PC-9 (cell line): ENCODE measurements around the gene E2F2. TPM values are rescaled to one million over a fixed set of nuclear protein-coding genes. Genes with fewer than 3 reads are reported as not detected.

Experiments used
- BruUV-seq: library from RNA; stranded (reverse); fragments of 400-500 nt; replicated peaks from 2 replicates; lab custom pipeline; 2021; lab: Mats Ljungman, UMichigan
- CTCF ChIA-PET: fragments of 300-600 bp; sonication (Branson Sonifier 250); formaldehyde crosslinking; loops from one replicate; lab custom pipeline; 2022; ENCODE audit warnings: antibody characterized with exemption; lab: Charles Lee
- POLR2A ChIA-PET: fragments of 300-600 bp; sonication (Branson Sonifier 250); formaldehyde crosslinking; loops from one replicate; lab custom pipeline; 2022; ENCODE audit warnings: antibody characterized with exemption; ENCODE audit not compliant: unreplicated experiment; lab: Charles Lee
- DNase-seq, 2 experiments: peaks; one replicate each; pipeline versions ENCODE4 v3.0.0 to v3.0.0-alpha.2; 2015 to 2022; ENCODE audit warnings: mixed read lengths in 1 of 2
- H2AFZ ChIP-seq: fragments of 200-600 bp; sonication (generic); 2 replicates; pipeline ENCODE4 v1.8.1; 2017; ENCODE audit warnings: antibody characterized with exemption
- H3F3A ChIP-seq: fragments of 200-600 bp; sonication (generic); 2 replicates; pipeline ENCODE4 v1.8.1; 2017; ENCODE audit warnings: antibody characterized with exemption, mild to moderate bottlenecking, low read depth; ENCODE audit not compliant: insufficient read depth
- H3K27ac ChIP-seq: fragments of 200-600 bp; sonication (generic); 2 replicates; pipeline ENCODE4 v1.6.1; 2016; ENCODE audit warnings: mixed run types
- H3K27me3 ChIP-seq: fragments of 200-600 bp; sonication (generic); 2 replicates; pipeline ENCODE4 v1.6.1; 2016; ENCODE audit warnings: low read depth, mixed run types; ENCODE audit not compliant: insufficient read depth
- H3K36me3 ChIP-seq: fragments of 200-600 bp; sonication (generic); 2 replicates; pipeline ENCODE4 v1.6.1; 2016; ENCODE audit warnings: low read depth, mixed run types
- H3K4me1 ChIP-seq: fragments of 200-600 bp; sonication (generic); replicated peaks from 2 replicates; pipeline ENCODE4 v1.6.1; 2016; ENCODE audit warnings: mixed run types; ENCODE audit not compliant: insufficient read depth
- H3K4me2 ChIP-seq: fragments of 200-600 bp; sonication (generic); 2 replicates; pipeline ENCODE4 v1.6.1; 2017; ENCODE audit warnings: mixed run types
- H3K4me3 ChIP-seq: fragments of 200-600 bp; sonication (generic); 2 replicates; pipeline ENCODE4 v1.6.1; 2016; ENCODE audit warnings: mixed run types
- H3K79me2 ChIP-seq: fragments of 200-600 bp; sonication (generic); 2 replicates; pipeline ENCODE4 v1.6.1; 2017; ENCODE audit warnings: low read depth, mixed run types
- H3K9me2 ChIP-seq: fragments of 200-600 bp; sonication (generic); 2 replicates; pipeline ENCODE4 v1.8.1; 2017; ENCODE audit warnings: mild to moderate bottlenecking; ENCODE audit not compliant: insufficient read depth
- H3K9me3 ChIP-seq: fragments of 200-600 bp; sonication (generic); 2 replicates; pipeline ENCODE4 v1.8.1; 2016; ENCODE audit warnings: low read depth; ENCODE audit not compliant: insufficient read depth
- H4K20me1 ChIP-seq: fragments of 200-600 bp; sonication (generic); 2 replicates; pipeline ENCODE4 v1.8.1; 2017; ENCODE audit not compliant: insufficient read depth
- CTCF ChIP-seq: fragments of 200-600 bp; sonication (generic); conservative IDR thresholded peaks from 2 replicates; pipeline ENCODE4 v1.6.1; 2017; ENCODE audit warnings: mixed run types, antibody characterized with exemption, mild to moderate bottlenecking, moderate library complexity
- EZH2 ChIP-seq: fragments of 200-600 bp; sonication (generic); IDR thresholded peaks from 2 replicates; pipeline ENCODE4 v1.8.0; 2017; ENCODE audit warnings: antibody characterized with exemption, low read depth
- intact Hi-C: fragments of 100-400 bp; cut with micrococcal nuclease; formaldehyde crosslinking; loops from one replicate; pipeline ENCODE4 v1.10.0; 2022; ENCODE audit not compliant: unreplicated experiment
- total RNA-seq: library from RNA; stranded (reverse); gene quantifications from 2 replicates; pipeline ENCODE4 v1.2.3, GENCODE V29; 2021

E2F2 gene
- total RNA-seq, 1 experiment from 2014 or later, result 7.6 TPM

DNA sequence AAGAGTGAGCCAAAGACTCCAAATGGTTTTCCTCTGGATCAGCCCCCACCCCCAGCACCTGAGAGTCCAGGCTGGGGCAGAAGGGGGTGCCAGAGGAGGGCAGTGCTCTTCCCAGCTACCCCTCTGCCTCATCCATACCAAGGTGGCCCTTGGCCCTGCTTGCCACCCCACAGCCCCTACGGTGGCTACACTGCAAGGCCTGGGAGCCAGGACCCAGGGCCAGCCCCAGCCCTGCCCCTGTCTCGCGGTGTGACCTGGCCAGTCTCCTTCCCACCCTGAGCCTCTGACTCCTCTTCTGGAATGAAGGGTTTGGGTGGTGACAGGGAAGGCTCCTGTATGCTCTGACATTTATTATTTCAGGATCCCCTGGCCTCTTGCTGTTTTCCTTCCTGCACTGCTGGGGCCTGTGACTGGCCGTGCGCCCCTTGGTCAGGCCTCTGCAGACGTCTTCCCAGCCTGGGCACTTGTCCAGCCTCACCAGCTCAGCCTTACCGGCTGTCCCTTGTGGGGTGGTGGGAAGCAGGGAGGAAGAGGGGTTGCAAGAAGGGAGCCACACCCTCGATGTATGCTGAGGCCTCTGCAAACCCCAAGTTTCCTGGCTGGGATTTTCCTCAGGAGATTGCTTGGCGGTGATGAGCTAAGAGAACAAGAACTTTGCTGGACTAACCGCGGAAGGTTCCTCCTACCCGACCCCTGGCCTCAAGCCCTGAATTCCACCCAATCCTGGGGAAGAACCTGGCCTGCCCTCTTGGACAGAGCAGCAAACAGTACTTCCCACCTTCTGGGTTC lies 60.6 kb downstream of the E2F2 start:
- Histone ChIP-seq H3K4me1 (peaks cover 21% of the 10 kb centered on the region), H3K36me3 (no peaks in the 10 kb centered on the region), H2AFZ (no peak overlapping the region), H3K27me3 (no peaks in the 10 kb centered on the region), H3K4me3 (no peak overlapping the region), H4K20me1 (no peaks in the 10 kb centered on the region), H3K4me2 (no peak overlapping the region), H3K9me2 (no peaks in the 10 kb centered on the region), H3K79me2 (no peaks in the 10 kb centered on the region), H3K9me3 (no peaks in the 10 kb centered on the region), H3F3A (peaks cover 8% of the 10 kb centered on the region; the same call in 1 of the 2 replicates), H3K27ac (no peak overlapping the region)
- ChIA-PET POLR2A (no interaction called here), CTCF (no interaction called here)
- TF ChIP-seq CTCF, result no peak
- DNase-seq, result peak in 1 of 2 experiments; percentile 19
- BruUV-seq, result no TSS peak
- intact Hi-C loops, result no loop called here

- Histone ChIP-seq H3K4me2 (no peak overlapping the region), H3K36me3 (no peaks in the 10 kb centered on the region), H3K27ac (no peak overlapping the region), H3F3A (no peaks in the 10 kb centered on the region; the same call in 1 of the 2 replicates), H3K9me3 (no peaks in the 10 kb centered on the region), H3K4me3 (no peak overlapping the region), H4K20me1 (no peaks in the 10 kb centered on the region), H3K9me2 (no peaks in the 10 kb centered on the region), H3K4me1 (peaks cover 11% of the 10 kb centered on the region), H3K79me2 (no peaks in the 10 kb centered on the region), H2AFZ (no peak overlapping the region), H3K27me3 (no peaks in the 10 kb centered on the region)
- no TSS peak for BruUV-seq
- TF ChIP-seq CTCF, result no peak
- TF ChIP-seq EZH2, result no peak
- ChIA-PET POLR2A (interaction anchor here (0.7 kb wide), 1 partner anchor 21 kb away, joined by 3 read pairs; no protein-coding TSS in a partner anchor), CTCF (no interaction called here)
- intact Hi-C loops, result no loop called here
- no peak for DNase-seq
Measured at GRCh38 chr1:23469372-23469982, 61.6 kb downstream of the E2F2 start.

- Histone ChIP-seq H4K20me1 (no peaks in the 10 kb centered on the region), H3K27ac (no peak overlapping the region), H3K79me2 (no peaks in the 10 kb centered on the region), H3K4me3 (no peak overlapping the region), H3K27me3 (no peaks in the 10 kb centered on the region), H3K4me1 (no peaks in the 10 kb centered on the region), H3F3A (no peaks in the 10 kb centered on the region), H3K9me3 (no peaks in the 10 kb centered on the region), H3K36me3 (no peaks in the 10 kb centered on the region), H3K4me2 (no peak overlapping the region), H3K9me2 (no peaks in the 10 kb centered on the region), H2AFZ (no peak overlapping the region)
- intact Hi-C loops, result no loop called here
- DNase-seq, result no peak
- TF ChIP-seq EZH2 (no peak), CTCF (no peak)
- POLR2A ChIA-PET, result interaction anchor here (0.7 kb wide), 1 partner anchor 166 kb away, joined by 3 read pairs; no protein-coding TSS in a partner anchor
- CTCF ChIA-PET, result no interaction called here
- BruUV-seq, result no TSS peak
Measured at GRCh38 chr1:23466423-23466989, 64.5 kb downstream of the E2F2 start.
